Measurements from ENCODE around the gene NR2E1.

DNA sequence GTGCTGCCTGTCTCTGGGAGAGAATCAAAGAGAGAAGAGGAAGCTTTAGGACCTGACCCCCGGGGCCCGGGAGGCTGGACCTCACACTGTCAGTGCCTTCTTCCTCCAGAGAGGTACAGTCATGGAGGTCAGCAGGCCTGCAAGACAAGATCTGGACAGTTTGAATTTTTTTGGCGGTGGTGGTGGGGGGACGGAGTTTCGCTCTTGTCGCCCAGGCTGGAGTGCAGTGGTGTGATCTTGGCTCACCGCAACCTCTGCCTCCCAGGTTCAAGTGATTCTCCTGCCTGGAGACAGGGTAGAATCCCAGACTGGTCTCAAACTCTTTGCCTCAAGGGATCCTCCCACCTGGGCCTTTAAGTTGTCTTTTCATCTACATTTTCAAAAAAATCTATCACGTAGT lies 34.4 kb downstream of the NR2E1 start:
- TF ChIP-seq ZNF678 (CRISPR knock-in tag; IDR thresholded peaks at IDR 0.05) (no peak), YEATS2 (CRISPR knock-in tag; IDR thresholded peaks at IDR 0.05; ENCODE audit: borderline replicate concordance) (no peak), ZNF747 (CRISPR knock-in tag; IDR thresholded peaks at IDR 0.05; ENCODE audit: borderline replicate concordance) (no peak), POLR2A (IDR thresholded peaks at IDR 0.05; ENCODE audit: insufficient read depth in 1 of 2, low read depth in 2 of 2, low read length in 2 of 2) (no peak), EZH2 (conservative IDR thresholded peaks at IDR 0.05; ENCODE audit: low read depth, low read length) (no peak), TARDBP (CRISPR knock-in tag; IDR thresholded peaks at IDR 0.05) (no peak), ZNF24 (IDR thresholded peaks at IDR 0.05) (no peak), NFE2L1 (CRISPR knock-in tag; IDR thresholded peaks at IDR 0.05; ENCODE audit: borderline replicate concordance) (no peak), ZNF782 (CRISPR knock-in tag; IDR thresholded peaks at IDR 0.05; ENCODE audit: borderline replicate concordance) (no peak)
- TF ChIP-seq, protein P1, sequence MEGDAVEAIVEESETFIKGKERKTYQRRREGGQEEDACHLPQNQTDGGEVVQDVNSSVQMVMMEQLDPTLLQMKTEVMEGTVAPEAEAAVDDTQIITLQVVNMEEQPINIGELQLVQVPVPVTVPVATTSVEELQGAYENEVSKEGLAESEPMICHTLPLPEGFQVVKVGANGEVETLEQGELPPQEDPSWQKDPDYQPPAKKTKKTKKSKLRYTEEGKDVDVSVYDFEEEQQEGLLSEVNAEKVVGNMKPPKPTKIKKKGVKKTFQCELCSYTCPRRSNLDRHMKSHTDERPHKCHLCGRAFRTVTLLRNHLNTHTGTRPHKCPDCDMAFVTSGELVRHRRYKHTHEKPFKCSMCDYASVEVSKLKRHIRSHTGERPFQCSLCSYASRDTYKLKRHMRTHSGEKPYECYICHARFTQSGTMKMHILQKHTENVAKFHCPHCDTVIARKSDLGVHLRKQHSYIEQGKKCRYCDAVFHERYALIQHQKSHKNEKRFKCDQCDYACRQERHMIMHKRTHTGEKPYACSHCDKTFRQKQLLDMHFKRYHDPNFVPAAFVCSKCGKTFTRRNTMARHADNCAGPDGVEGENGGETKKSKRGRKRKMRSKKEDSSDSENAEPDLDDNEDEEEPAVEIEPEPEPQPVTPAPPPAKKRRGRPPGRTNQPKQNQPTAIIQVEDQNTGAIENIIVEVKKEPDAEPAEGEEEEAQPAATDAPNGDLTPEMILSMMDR (CRISPR knock-in tag; IDR thresholded peaks at IDR 0.05): no peak
